IMR-90 (cell line): ENCODE results near the gene CHMP4B. TPM values are rescaled to one million over a fixed set of nuclear protein-coding genes. Genes with fewer than 3 reads are reported as not detected.

Experiments
- ATAC-seq: fragments of 200-7000 bp; cut with Tn5 transposase; 2 replicates; pipeline ENCODE4 v1.9.1; 2020; ENCODE audit warnings: low read depth, mild to moderate bottlenecking, moderate library complexity
- BruUV-seq: library from RNA; stranded (reverse); fragments of 400-500 nt; replicated peaks from 2 replicates; lab custom pipeline; 2021; lab: Mats Ljungman, UMichigan
- CTCF ChIA-PET: fragments of 300-600 bp; formaldehyde crosslinking; extraction: SDS; loops from one replicate; lab custom pipeline; 2021; ENCODE audit warnings: antibody characterized with exemption; lab: Yijun Ruan, JAX
- POLR2A ChIA-PET: fragments of 300-600 bp; sonication (Branson Sonifier 250); formaldehyde crosslinking; loops from one replicate; lab custom pipeline; 2022; ENCODE audit warnings: antibody characterized with exemption; ENCODE audit not compliant: unreplicated experiment; lab: Charles Lee
- DNase-seq: peaks from one replicate; pipeline ENCODE4 v3.0.0; 2013
- H2AFZ ChIP-seq: replicated peaks from 2 replicates; pipeline ENCODE3; 2013; ENCODE audit warnings: low read length, mild to moderate bottlenecking; ENCODE audit not compliant: poor library complexity
- H2AK5ac ChIP-seq: 2 replicates; pipeline ENCODE4 v1.6.1; 2013; ENCODE audit warnings: low read depth, low read length, inconsistent platforms
- H2AK9ac ChIP-seq: replicated peaks from 2 replicates; pipeline ENCODE3; 2013; ENCODE audit warnings: mild to moderate bottlenecking, low read depth, low read length, moderate library complexity; ENCODE audit not compliant: poor library complexity
- H2BK120ac ChIP-seq: 2 replicates; pipeline ENCODE4 v1.6.1; 2013; ENCODE audit warnings: low read depth, low read length, inconsistent platforms
- H2BK15ac ChIP-seq: 3 replicates; pipeline ENCODE4 v1.6.1; 2013; ENCODE audit warnings: low read depth, low read length, inconsistent platforms
- H2BK20ac ChIP-seq: 2 replicates; pipeline ENCODE4 v1.6.1; 2013; ENCODE audit warnings: low read depth, mild to moderate bottlenecking, inconsistent platforms, low read length, moderate library complexity
- H2BK5ac ChIP-seq: 2 replicates; pipeline ENCODE4 v1.6.1; 2013; ENCODE audit warnings: mild to moderate bottlenecking, low read depth, low read length, inconsistent platforms; ENCODE audit not compliant: poor library complexity, severe bottlenecking
- H3K14ac ChIP-seq: replicated peaks from 2 replicates; pipeline ENCODE4 v1.6.1; 2013; ENCODE audit warnings: low read depth, low read length, inconsistent platforms
- H3K18ac ChIP-seq: 2 replicates; pipeline ENCODE4 v1.6.1; 2013; ENCODE audit warnings: low read depth, low read length, control low read depth
- H3K23ac ChIP-seq: 2 replicates; pipeline ENCODE4 v1.6.1; 2013; ENCODE audit warnings: low read depth, low read length, inconsistent platforms
- H3K27ac ChIP-seq: 2 replicates; pipeline ENCODE4 v1.5.1; 2013; ENCODE audit warnings: mild to moderate bottlenecking, control low read depth, low read length; ENCODE audit not compliant: insufficient read depth
- H3K27me3 ChIP-seq: 2 replicates; pipeline ENCODE4 v1.6.1; 2013; ENCODE audit warnings: low read length; ENCODE audit not compliant: control insufficient read depth, insufficient read depth
- H3K36me3 ChIP-seq: 2 replicates; pipeline ENCODE4 v1.6.1; 2013; ENCODE audit warnings: low read length, mixed read lengths; ENCODE audit not compliant: control insufficient read depth, insufficient read depth
- H3K4ac ChIP-seq: 2 replicates; pipeline ENCODE4 v1.6.1; 2013; ENCODE audit warnings: low read depth, low read length, inconsistent platforms
- H3K4me1 ChIP-seq: 2 replicates; pipeline ENCODE4 v1.6.1; 2013; ENCODE audit warnings: low read length, mixed read lengths; ENCODE audit not compliant: control insufficient read depth, insufficient read depth
- H3K4me2 ChIP-seq: 2 replicates; pipeline ENCODE4 v1.6.1; 2013; ENCODE audit warnings: low read depth, mild to moderate bottlenecking, control low read depth, low read length, moderate library complexity
- H3K4me3 ChIP-seq: 2 replicates; pipeline ENCODE4 v1.5.1; 2013; ENCODE audit warnings: low read depth, mild to moderate bottlenecking, control low read depth, low read length, moderate library complexity; ENCODE audit not compliant: insufficient read depth
- H3K56ac ChIP-seq: 2 replicates; pipeline ENCODE4 v1.6.1; 2013; ENCODE audit warnings: low read length, inconsistent platforms; ENCODE audit not compliant: insufficient read depth; ENCODE audit errors: extremely low read depth
- H3K79me1 ChIP-seq, 2 experiments: 2 replicates each; pipeline ENCODE4 v1.6.1; 2013; ENCODE audit warnings: low read length in 2 of 2, inconsistent platforms in 1 of 2, low read depth in 1 of 2
- H3K9ac ChIP-seq: 2 replicates; pipeline ENCODE4 v1.6.1; 2013; ENCODE audit warnings: low read depth, low read length, control low read depth
- H3K9me1 ChIP-seq: 2 replicates; pipeline ENCODE4 v1.6.1; 2013; ENCODE audit warnings: low read length, inconsistent platforms; ENCODE audit not compliant: insufficient read depth
- H3K9me3 ChIP-seq: 2 replicates; pipeline ENCODE4 v1.6.1; 2013; ENCODE audit warnings: low read length; ENCODE audit not compliant: control insufficient read depth, insufficient read depth
- H4K20me1 ChIP-seq: 2 replicates; pipeline ENCODE4 v1.6.1; 2013; ENCODE audit warnings: low read length, inconsistent platforms; ENCODE audit not compliant: insufficient read depth
- H4K5ac ChIP-seq: 2 replicates; pipeline ENCODE4 v1.6.1; 2013; ENCODE audit warnings: mild to moderate bottlenecking, low read depth, low read length, control low read depth
- H4K8ac ChIP-seq, 2 experiments: 2 replicates each; pipeline ENCODE4 v1.6.1; 2013; ENCODE audit warnings: low read depth in 2 of 2, low read length in 2 of 2, control low read depth in 1 of 2, inconsistent platforms in 1 of 2
- H4K91ac ChIP-seq: 2 replicates; pipeline ENCODE4 v1.6.1; 2013; ENCODE audit warnings: low read depth, low read length, inconsistent platforms; ENCODE audit not compliant: insufficient read depth
- FOS ChIP-seq: fragments of 150-350 bp; IDR thresholded peaks from 2 replicates; pipeline ENCODE4 v1.6.1; 2016; ENCODE audit warnings: low read depth, low read length
- NFE2L2 ChIP-seq: fragments of 150-350 bp; IDR thresholded peaks from 2 replicates; pipeline ENCODE4 v1.6.1; 2016; ENCODE audit warnings: low read depth, mild to moderate bottlenecking, low read length
- WGBS, 2 experiments: methylation state at CpG; one replicate each; pipeline versions ENCODE4 v1.1.5 to v1.1.7; 2013; ENCODE audit warnings: missing lambda C conversion rate in 2 of 2; ENCODE audit not compliant: insufficient read length in 1 of 2; ENCODE audit errors: extremely low coverage in 2 of 2; 5-methylcytosine and 5-hydroxymethylcytosine counted together
- dilution Hi-C: fragments of 300-500 bp; cut with HindIII; formaldehyde crosslinking; loops from one replicate; pipeline ENCODE4 v1.14.3; 2018; ENCODE audit warnings: low sequenced_read_pairs; ENCODE audit not compliant: unreplicated experiment
- in situ Hi-C: fragments of 300-500 bp; cut with MboI; formaldehyde crosslinking; loops from 3 replicates; pipeline ENCODE4 v1.14.3; 2019; ENCODE audit warnings: low sequenced_read_pairs, inconsistent platforms, mixed read lengths
- intact Hi-C: fragments of 100-400 bp; cut with micrococcal nuclease; formaldehyde crosslinking; loops from 2 replicates; pipeline ENCODE4 v1.10.0; 2022
- polyA plus RNA-seq, 3 experiments: library from polyadenylated mRNA; depleted of rRNA; stranded (reverse); fragments of >200 nt; gene quantifications; 2 replicates each; pipeline ENCODE4 v1.2.3, GENCODE V29; 2012; ENCODE audit warnings: low replicate concordance in 1 of 3
- total RNA-seq: library from RNA; depleted of rRNA; stranded (reverse); fragments of >200 nt; gene quantifications from 2 replicates; pipeline ENCODE4 v1.2.3, GENCODE V29; 2012

CHMP4B gene
- total and polyA plus RNA-seq, 2 of the 4 experiments (the other 2 are of a cell fraction): 30.3 to 94.8 TPM

- Histone ChIP-seq H4K20me1 (no peaks in the 10 kb centered on the region; the same call in 1 of the 2 replicates), H3K9me1 (peaks cover 18% of the 10 kb centered on the region), H3K56ac (no peak overlapping the region), H3K4me3 (no peak overlapping the region), H3K14ac (no peak overlapping the region), H2BK120ac (no peak overlapping the region), H2BK5ac (no peak overlapping the region), H2BK20ac (no peak overlapping the region), H3K23ac (no peak overlapping the region; the same call in 1 of the 2 replicates), H3K18ac (no peak overlapping the region; the same call in 1 of the 2 replicates), H4K8ac (no peak overlapping the region), H2AFZ (no peak overlapping the region), H2BK15ac (peak overlapping the region; percentile 9; the same call in 1 of the 3 replicates), H2AK9ac (no peak overlapping the region), H3K4me2 (no peak overlapping the region), H3K27me3 (no peaks in the 10 kb centered on the region), H4K91ac (no peak overlapping the region), H3K9me3 (peaks cover 2% of the 10 kb centered on the region; the same call in 1 of the 2 replicates), H3K9ac (no peak overlapping the region), H3K4me1 (peaks cover 13% of the 10 kb centered on the region), H3K79me1 (no peaks in the 10 kb centered on the region; a peak in 1 of 4 replicates), H4K5ac (no peak overlapping the region), H3K36me3 (no peaks in the 10 kb centered on the region), H2AK5ac (0 out of 2 replicates have a peak overlapping the region, but pooled peaks have one; percentile 8), H3K27ac (no peak overlapping the region), H3K4ac (no peak overlapping the region)
- in situ Hi-C loops: no loop called here
- no TSS peak for BruUV-seq
- ATAC-seq (no peak), DNase-seq (no peak)
- no peak for TF ChIP-seq NFE2L2
- no peak for TF ChIP-seq FOS
- 75% methylated on average over 4 of the region's 8 CpGs; no CpG with 5 or more reads in 1 of the 2 experiments for WGBS, 2 experiments
- POLR2A ChIA-PET: no interaction called here
- CTCF ChIA-PET: no interaction called here
- intact Hi-C loops: no loop called here
- dilution Hi-C loops: no loop called here
Observed at GRCh38 chr20:33897313-33897912, 86.3 kb downstream of the CHMP4B start.
